Mesothelial cell of epicardium (in vitro differentiated cells): ENCODE measurements around the gene IRGQ. TPM values are rescaled to one million over a fixed set of nuclear protein-coding genes. Genes with fewer than 3 reads are reported as not detected.
A peak's percentile ranks its signal among the peaks of the same experiment; 100 is the strongest.

ENCODE experiments used
- DNase-seq, 2 experiments: peaks; one replicate each; pipeline ENCODE4 v3.0.0; 2021; ENCODE audit warnings: low spot score in 2 of 2; ENCODE audit not compliant: unreplicated experiment in 2 of 2
- H3K27ac Mint-ChIP-seq: 2 replicates; pipeline ENCODE4 v1.8.0; 2021; ENCODE audit warnings: mixed read lengths
- H3K27me3 Mint-ChIP-seq: 2 replicates; pipeline ENCODE4 v1.8.0; 2021; ENCODE audit warnings: low read depth, mixed read lengths
- H3K36me3 Mint-ChIP-seq: 2 replicates; pipeline ENCODE4 v1.8.0; 2021; ENCODE audit warnings: mixed read lengths
- H3K4me1 Mint-ChIP-seq: 2 replicates; pipeline ENCODE4 v1.8.0; 2021; ENCODE audit warnings: mixed read lengths
- H3K4me3 Mint-ChIP-seq: 2 replicates; pipeline ENCODE4 v1.8.0; 2021; ENCODE audit warnings: mild to moderate bottlenecking, moderate library complexity, mixed read lengths
- H3K9me3 Mint-ChIP-seq: 2 replicates; pipeline ENCODE4 v1.8.0; 2021; ENCODE audit warnings: mixed read lengths
- total RNA-seq: library from RNA; stranded (reverse); gene quantifications from 3 replicates; pipeline ENCODE4 v1.2.1, GENCODE V29; 2021
- TF ChIP-seq, protein P1 (sequence below): fragments of 200-600 bp; sonication (generic); IDR thresholded peaks from one replicate; pipeline ENCODE4 v1.5.0; 2021; ENCODE audit warnings: antibody characterized with exemption; ENCODE audit not compliant: unreplicated experiment

Gene IRGQ
- total RNA-seq, 1 donor from 2014 or later, result 42.2 TPM

DNA sequence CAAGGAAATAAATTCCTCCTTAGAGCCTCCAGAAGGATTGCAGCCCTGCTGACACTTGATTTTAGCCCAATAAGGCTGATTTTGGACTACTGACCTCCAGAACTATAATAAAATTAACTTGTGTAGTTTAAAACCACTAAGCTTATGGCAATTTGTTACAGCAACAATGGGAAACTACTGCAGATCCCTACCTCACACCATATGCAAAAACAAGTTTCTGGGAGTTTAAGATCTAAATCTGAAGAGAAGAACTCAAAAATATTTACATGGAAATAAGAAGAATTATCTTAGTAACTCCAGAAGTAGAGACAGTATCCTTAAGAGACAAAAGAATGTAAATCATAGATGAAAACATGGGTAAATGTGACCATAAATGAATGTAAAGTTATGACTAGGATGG is 57.0 kb downstream of the IRGQ start:
- no peak for DNase-seq
- no peaks in the 10 kb centered on the region for H3K27me3 Mint-ChIP-seq
- H3K4me3 Mint-ChIP-seq, result no peak overlapping the region
- TF ChIP-seq, protein P1, sequence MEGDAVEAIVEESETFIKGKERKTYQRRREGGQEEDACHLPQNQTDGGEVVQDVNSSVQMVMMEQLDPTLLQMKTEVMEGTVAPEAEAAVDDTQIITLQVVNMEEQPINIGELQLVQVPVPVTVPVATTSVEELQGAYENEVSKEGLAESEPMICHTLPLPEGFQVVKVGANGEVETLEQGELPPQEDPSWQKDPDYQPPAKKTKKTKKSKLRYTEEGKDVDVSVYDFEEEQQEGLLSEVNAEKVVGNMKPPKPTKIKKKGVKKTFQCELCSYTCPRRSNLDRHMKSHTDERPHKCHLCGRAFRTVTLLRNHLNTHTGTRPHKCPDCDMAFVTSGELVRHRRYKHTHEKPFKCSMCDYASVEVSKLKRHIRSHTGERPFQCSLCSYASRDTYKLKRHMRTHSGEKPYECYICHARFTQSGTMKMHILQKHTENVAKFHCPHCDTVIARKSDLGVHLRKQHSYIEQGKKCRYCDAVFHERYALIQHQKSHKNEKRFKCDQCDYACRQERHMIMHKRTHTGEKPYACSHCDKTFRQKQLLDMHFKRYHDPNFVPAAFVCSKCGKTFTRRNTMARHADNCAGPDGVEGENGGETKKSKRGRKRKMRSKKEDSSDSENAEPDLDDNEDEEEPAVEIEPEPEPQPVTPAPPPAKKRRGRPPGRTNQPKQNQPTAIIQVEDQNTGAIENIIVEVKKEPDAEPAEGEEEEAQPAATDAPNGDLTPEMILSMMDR, result no peak
- peaks cover 20% of the 10 kb centered on the region for H3K9me3 Mint-ChIP-seq
- H3K27ac Mint-ChIP-seq, result no peak overlapping the region
- H3K36me3 Mint-ChIP-seq, result peaks cover 56% of the 10 kb centered on the region
- peaks cover 5% of the 10 kb centered on the region for H3K4me1 Mint-ChIP-seq

DNA sequence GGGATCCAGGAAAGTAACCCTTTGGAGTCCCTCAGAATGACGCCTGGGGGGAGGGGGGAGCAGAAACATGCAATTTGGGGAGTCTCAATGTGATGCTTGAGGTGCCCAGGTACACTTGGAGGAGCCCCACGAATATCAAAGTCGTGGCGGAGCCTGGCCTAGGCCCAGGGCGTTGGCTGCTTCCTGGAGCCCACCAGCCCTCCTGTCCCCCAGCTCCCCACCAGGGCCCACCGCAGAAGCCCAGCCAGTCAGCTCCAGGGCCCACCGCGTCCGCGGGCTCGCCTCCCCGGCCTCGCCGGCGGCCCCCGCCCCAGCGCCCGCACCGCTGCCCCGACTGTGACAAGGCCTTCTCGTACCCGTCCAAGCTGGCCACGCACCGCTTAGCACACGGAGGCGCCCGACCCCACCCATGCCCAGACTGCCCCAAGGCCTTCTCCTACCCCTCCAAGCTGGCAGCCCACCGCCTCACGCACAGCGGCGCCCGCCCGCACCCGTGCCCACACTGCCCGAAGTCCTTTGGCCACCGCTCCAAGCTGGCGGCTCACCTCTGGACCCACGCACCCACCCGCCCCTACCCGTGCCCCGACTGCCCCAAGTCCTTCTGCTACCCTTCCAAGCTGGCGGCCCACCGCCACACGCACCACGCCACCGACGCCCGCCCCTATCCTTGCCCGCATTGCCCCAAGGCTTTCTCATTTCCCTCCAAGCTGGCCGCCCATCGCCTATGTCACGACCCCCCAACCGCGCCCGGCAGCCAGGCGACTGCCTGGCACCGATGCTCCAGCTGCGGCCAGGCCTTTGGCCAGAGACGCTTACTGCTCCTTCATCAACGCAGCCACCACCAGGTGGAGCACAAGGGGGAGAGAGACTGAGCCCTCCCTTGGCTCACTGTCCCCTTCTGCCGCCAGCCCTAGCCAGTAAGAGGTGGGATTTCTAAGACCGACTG is 60.8 kb downstream of the IRGQ start:
- peak; percentile 27 to 62 for DNase-seq
- TF ChIP-seq, protein P1, result peak; percentile 27
- Mint-ChIP-seq H3K4me3 (peak overlapping the region; percentile 45), H3K4me1 (peaks cover 16% of the 10 kb centered on the region), H3K9me3 (peaks cover 14% of the 10 kb centered on the region), H3K36me3 (peaks cover 28% of the 10 kb centered on the region), H3K27me3 (no peaks in the 10 kb centered on the region), H3K27ac (peak overlapping the region; percentile 93)

Other genes starting within 250 kb of the IRGQ start
- not detected in 3 replicates for gene CD177, start 242.4 kb downstream of the IRGQ start, total RNA-seq
- gene TEX101, start 181.2 kb downstream of the IRGQ start, total RNA-seq, result not detected in 3 replicates
- 2.6 to 4.4 TPM (median 3.4 TPM) in 3 replicates for gene LYPD3, start 130.5 kb downstream of the IRGQ start, total RNA-seq
- 28.0 to 31.4 TPM (median 28.2 TPM) in 3 replicates for gene PHLDB3, start 91.4 kb downstream of the IRGQ start, total RNA-seq
- gene ETHE1, start 68.9 kb downstream of the IRGQ start, total RNA-seq, result 26.8 to 29.0 TPM (median 27.9 TPM) in 3 replicates
- gene ZNF575, start 62.9 kb downstream of the IRGQ start, total RNA-seq, result 2.3 to 2.8 TPM (median 2.6 TPM) in 3 replicates
- 52.3 to 58.5 TPM (median 56.1 TPM) in 3 replicates for gene XRCC1, start 20.6 kb downstream of the IRGQ start, total RNA-seq
- gene PINLYP, start 20.3 kb downstream of the IRGQ start, total RNA-seq, result 12.6 to 14.5 TPM (median 13.8 TPM) in 3 replicates
- gene ZNF576, start 461 bp upstream of the IRGQ start, total RNA-seq, result 11.4 to 12.6 TPM (median 12.6 TPM) in 3 replicates
- gene SRRM5, start 16.0 kb upstream of the IRGQ start, total RNA-seq, result 0.36 to 0.63 TPM (median 0.58 TPM) in 3 replicates
- gene ZNF428, start 23.5 kb upstream of the IRGQ start, total RNA-seq, result 92.2 to 96.2 TPM (median 92.4 TPM) in 3 replicates
- 45.8 to 48.3 TPM (median 47.1 TPM) in 3 replicates for gene CADM4, start 43.7 kb upstream of the IRGQ start, total RNA-seq
- 18.5 to 22.7 TPM (median 22.2 TPM) in 3 replicates for gene PLAUR, start 74.0 kb upstream of the IRGQ start, total RNA-seq
- not detected in 3 replicates for gene IRGC, start 119.9 kb upstream of the IRGQ start, total RNA-seq
- gene SMG9, start 158.8 kb upstream of the IRGQ start, total RNA-seq, result 65.8 to 75.7 TPM (median 73.2 TPM) in 3 replicates
- gene KCNN4, start 184.8 kb upstream of the IRGQ start, total RNA-seq, result 5.4 to 6.4 TPM (median 6.1 TPM) in 3 replicates
- 0.27 to 0.57 TPM (median 0.33 TPM) in 3 replicates for gene LYPD5, start 206.3 kb upstream of the IRGQ start, total RNA-seq
- 19.1 to 20.8 TPM (median 20.4 TPM) in 3 replicates for gene ZNF283, start 231.2 kb upstream of the IRGQ start, total RNA-seq